ENCODE results near the gene SMC4.

DNA sequence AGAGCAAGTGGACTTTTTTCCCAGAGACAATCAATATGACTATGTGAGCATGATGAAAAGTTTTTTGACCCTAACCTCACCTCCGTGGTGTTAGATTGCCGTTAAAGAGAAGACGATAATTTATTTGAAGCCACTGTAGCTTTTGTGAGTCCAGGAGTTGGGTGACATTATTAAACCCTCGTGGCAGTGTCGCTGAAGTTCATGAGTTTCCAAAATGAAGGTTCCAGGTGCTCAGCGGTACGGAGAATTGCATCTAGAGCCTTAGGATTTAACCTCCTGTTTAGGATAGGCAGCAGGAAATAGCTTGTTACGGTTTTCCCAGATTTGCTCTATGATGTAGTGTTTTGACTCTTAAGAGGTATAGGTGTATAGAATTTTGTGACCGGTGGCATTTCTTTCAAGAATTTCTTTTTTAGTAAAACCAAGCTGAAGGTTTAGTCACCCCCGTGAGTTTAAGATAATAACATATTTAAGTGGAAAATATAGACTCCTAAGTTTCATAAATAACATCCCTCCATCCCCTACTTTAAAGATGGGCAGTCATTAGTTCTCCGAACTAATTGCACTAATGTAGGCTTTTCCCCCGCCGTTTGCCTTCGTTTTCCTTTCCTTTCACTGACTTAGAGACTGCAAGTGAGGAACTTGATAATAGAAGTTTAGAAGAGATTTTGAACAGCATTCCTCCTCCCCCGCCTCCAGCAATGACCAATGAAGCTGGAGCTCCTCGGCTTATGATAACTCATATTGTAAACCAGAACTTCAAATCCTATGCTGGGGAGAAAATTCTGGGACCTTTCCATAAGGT lies 2.0 kb downstream of the SMC4 start:
- TF ChIP-seq TARDBP (IDR thresholded peaks at IDR 0.05), result no peak
- no peak for TF ChIP-seq SP1 (IDR thresholded peaks at IDR 0.05)
- TF ChIP-seq FOXA1 (IDR thresholded peaks at IDR 0.05), result no peak
- no peak for TF ChIP-seq NFRKB (IDR thresholded peaks at IDR 0.05)
